Measurements from ENCODE around the gene CUTC. TPM values are rescaled to one million over a fixed set of nuclear protein-coding genes. Genes with fewer than 3 reads are reported as not detected.

Gene CUTC
- total RNA-seq, 1 experiment from 2014 or later: 51.7 TPM

DNA sequence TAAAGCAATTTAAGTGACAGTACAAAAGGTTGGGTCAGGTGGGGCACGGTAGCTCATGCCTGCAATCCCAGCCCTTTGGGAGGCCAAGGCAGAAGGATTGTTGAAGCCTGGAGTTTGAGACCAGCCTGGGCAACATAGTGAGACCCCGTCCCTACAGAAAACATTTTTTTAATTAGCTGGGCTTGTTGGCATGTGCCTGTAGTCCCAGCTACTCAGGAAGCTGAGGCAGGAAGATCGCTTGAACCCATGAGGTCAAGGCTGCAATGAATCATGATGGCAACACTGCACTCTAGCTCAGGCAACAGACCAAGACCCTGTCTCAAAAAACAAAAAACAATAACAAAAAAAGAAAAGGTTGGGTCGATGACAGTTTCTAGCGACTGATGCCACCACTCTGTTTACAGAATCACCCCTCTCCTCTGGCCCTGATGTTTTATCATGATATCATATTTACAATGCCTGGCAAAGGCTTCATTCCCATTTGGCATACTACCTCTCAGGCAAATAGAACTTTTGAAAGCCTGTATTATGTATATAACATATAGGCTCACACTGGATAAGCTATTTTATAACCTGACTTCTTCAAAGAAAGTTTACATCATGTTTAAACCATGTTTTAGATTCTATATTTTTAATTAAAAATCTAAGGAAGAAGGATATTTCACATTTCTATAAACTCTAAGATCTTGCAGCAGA is 49.8 kb downstream of the CUTC start:
- DNase-seq (ENCODE audit: extremely low read depth, low read depth): no peak

DNA sequence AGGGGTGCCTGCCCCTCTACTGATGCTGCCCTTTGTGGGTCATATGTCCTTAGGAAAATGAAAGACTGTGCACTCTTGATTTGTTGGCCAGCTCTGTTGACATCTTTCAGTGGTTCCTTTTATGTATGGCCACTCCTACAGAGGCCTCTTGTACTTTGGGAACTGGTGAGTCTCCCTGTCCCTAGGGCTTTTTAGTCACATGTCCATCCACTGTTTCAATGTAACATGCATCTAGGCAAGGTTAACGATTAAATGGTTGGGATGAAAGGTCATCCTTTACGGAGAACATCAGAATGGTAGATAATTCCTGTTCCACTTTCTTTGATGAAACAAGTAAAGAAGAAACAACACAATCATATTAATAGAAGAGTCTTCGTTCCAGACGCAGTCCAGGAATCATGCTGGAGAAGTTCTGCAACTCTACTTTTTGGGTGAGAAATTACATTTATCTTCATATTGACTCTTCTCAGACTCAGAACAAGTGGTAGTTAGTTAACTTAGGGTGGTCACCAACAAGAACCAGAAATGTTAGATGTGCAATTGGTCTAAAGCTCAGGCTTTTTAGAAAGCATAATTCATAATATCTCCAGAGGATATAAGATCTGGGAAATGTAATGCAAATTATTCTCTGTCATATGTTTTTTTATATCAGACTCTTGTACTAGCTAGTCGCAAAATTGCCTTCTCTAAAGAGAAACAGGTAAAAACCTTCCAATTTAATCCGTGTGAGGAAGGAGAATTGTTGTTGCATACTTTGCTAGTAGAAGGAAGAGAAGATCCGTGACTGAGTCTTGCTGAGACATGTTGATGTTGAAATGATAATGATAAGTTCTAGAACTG is 50.6 kb downstream of the CUTC start, which contains the start of gene ABCC2:
Gene ABCC2 (plus strand): TSS at position 194 of the 840 bp plus-strand sequence. CDS start 205 bp downstream, at position 399.
- DNase-seq (ENCODE audit: extremely low read depth, low read depth): peak; percentile 86

DNA sequence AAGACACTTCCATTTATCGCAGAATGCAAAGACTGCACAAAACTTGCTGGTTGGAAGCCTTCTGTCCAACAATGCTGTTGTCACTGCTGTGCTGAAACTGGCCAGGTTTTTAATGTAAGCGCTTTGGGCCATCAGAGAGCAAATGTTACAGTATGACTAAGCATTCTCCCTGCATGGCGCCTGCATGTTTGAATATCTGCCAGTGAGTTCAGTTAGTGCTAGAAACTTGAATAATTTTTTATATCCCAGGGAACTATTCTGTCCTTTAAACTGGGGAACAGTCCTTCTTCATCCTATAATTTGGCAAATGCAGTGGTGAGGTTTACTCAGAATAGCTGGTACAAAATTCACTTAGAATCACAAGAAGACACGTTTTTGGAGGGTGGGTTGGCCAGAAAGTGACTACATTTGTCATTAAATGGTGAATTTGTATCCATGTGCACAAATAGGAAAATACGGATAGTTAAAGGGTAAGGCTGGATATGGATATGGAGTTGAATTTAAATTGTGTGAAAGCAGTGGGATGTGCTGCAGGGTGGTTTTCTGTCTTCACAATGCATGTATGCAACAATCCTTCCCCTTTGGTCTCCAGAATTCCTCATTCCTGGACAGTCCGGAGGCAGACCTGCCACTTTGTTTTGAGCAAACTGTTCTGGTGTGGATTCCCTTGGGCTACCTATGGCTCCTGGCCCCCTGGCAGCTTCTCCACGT is 52.1 kb downstream of the CUTC start:
- peak; percentile 84 for DNase-seq (ENCODE audit: extremely low read depth, low read depth)

DNA sequence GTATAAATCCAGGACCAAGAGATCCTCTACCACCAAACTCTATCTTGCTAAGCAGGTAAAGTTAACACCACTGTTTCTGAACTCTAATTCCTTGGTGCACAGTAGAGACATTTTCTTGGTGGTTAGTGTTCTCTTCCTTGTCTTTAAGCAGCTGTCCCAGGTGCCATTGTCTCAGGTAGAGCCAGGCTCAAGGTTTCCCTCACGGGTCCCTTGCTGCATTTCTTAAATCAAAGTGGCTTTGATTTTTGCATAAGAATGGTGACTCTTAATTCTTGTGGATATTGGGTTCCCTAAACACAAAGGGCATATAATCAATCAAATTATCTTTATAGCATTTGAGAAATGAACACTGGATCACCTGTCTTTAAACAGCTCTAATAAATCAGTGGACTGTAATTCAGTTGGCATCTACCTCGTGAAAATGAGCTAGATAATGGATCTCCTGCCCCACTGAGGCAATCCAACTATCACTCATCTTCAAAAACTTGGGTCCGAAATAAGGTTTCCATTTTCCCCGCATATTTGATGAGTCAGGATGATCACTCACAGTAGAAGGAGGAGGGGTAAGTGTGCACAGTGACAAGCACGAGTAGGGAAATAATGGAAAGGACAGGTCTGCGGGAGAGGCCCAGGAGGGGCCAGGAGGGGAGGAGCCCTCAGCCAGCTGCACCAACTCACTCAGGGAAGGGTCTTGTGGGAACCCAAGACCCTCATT is 52.9 kb downstream of the CUTC start:
- peak; percentile 81 for DNase-seq (ENCODE audit: extremely low read depth, low read depth)

DNA sequence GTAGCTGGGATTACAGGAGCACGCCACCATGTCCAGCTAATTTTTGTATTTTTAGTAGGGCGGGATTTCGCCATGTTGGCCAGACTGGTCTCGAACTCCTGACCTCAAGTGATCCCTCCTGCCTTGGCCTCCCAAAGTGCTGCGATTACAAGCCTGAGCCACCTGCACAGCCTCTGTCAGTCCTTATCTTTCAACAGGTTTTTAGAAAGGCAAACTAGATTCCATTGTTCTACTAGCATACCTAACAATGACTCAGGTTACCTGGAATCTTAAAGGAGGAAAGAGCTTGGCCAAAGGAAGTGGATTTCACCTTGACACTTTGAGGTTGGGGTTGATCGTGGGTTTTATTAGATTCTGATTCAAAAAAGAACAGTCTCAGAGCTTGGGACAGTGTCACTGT is 53.6 kb downstream of the CUTC start:
- no peak for DNase-seq (ENCODE audit: extremely low read depth, low read depth)

DNA sequence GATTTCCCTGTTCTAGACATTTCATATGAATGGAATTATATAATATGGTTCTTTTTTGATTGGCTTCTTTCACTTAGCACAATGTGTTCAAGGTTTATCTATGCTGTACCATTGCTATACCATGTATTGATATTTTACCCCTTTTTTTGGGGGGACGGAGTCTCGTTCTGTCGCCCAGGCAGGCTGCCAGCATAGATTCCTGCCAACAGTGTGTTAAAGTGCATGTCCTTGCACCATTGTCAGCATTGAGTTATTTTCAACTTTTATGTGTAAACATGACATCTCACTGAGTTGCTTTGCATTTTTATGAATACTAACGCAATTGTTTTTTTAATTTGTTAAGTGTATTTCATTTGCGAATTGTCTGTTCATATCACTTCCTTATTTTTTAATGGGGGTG is 55.3 kb downstream of the CUTC start:
- DNase-seq (ENCODE audit: extremely low read depth, low read depth): no peak

DNA sequence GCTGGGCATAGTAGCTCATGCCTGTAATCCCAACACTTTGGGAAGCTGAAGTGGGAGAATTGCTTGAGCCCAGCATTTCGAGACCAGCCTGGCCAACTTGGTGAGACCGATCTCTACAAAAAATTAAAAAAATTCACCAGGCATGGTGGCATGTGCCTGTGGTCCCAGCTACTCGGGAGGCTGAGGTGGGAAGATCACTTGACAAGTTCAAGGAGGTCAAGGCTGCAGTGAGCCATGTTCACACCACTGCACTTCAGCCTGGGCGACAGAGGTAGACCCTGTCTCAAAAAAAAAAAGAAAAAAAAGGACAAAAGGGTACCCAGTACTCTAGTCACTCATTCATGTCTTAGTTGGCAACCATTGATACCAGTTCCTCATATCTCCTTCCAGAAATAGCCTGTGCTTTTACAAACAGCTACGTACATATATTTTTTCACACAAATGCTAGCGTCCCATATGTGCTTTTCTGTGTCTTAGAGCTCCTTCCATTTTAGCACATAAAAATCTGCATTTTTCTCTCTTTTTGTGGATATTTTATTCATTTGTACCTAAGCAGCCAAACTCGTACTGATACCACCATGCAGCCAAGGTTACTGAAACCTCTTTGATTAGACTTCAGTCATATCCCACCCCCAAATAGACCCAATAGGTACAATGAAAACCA is 55.9 kb downstream of the CUTC start:
- DNase-seq (ENCODE audit: extremely low read depth, low read depth): no peak

DNA sequence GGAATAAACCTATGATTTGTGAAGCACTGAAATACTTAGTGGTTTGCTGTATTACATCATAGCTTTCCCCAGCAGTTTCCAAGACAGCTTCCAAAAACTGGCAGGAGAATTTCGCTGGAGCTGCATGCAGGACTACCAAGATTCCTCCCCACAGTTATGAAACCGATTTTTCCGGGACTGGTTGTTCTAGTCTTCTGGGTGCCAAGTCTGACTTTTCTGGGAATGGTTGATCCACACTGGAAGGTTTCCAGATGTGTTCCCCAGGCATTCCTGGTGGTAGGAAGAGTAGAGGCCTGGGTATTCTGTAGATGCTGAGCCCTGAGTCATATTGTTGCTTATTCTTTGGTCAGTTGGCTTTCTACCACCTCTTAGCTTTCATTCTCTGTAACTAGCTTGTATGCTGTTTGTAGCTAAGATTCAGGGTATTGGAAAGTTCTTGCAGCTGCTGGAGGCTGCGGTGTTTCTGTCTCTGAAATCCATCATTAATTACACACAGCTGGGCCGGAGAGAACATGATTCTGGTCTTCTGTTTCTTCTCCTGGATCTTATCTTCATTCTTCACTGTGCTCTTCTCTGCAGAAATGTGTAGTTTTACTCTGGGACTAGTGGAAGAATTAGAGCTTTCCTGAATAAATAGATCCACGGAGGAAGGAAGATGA is 56.7 kb downstream of the CUTC start:
- no peak for DNase-seq (ENCODE audit: extremely low read depth, low read depth)

DNA sequence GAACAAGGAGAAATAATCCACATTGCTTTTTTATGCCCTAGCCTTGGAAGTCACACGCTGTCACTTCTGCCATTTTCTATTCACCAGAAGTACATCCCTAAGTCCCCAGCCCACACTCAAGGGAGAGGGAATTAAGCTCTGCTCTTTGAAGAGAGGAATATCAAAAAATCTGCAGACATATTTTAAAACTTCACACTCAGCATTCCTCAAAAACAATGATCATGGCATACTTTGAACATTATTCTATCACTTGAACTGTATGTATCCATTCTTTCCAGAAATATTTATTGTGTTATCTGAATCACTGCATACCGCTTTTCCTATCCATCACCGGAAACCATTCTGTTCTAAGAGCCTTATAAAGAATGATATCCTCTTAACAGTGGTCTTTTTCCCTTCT is 59.8 kb downstream of the CUTC start:
- DNase-seq (ENCODE audit: extremely low read depth, low read depth): no peak

DNA sequence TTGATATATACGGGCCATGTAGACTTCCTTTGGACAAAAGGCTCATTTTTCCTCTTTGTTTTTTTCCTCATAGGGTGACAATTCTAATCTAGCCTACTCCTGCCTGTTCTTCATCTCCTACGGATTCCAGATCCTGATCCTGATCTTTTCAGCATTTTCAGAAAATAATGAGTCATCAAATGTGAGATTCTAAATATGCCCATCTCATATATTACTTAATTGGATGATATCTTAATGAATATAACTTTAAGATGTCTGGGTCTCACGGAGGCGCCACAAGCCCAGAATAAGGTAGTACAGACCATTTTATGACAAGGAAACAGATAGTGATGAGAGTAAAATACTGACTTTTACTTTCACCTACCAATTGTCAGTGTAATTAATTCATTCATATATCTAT is 61.8 kb downstream of the CUTC start:
- DNase-seq (ENCODE audit: extremely low read depth, low read depth): no peak

DNA sequence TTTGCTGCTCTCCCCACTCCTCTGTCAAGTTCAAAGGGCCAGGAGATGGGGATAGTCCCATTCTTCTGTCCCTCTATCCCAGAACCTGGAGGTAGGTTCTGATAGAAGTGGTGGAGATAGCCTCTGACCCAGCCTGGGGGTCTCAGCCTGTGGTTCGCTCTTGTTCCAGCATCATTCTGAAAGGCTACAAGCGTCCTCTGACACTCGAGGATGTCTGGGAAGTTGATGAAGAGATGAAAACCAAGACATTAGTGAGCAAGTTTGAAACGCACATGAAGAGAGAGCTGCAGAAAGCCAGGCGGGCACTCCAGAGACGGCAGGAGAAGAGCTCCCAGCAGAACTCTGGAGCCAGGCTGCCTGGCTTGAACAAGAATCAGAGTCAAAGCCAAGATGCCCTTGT is 64.9 kb downstream of the CUTC start:
- no peak for DNase-seq (ENCODE audit: extremely low read depth, low read depth)

DNA sequence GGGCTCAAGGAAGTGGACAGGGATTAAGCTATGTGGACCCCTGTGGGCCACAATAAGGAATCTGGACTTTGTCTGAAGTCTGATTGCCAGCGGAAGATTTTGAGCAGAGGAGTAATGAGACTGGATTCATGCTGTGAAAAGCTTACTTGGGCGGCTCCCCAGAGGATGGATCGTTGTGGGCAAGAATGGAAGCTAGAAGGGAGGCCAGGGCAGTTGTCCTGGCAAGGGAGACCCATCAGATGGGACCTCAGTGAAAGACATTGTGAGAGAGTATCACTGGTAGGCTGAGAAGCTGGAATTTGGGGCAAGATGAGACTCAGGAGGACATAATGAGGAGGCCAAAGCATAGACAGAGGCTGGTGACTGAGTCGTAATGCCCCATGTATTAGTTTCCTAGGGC is 66.0 kb downstream of the CUTC start:
- no peak for DNase-seq (ENCODE audit: extremely low read depth, low read depth)

DNA sequence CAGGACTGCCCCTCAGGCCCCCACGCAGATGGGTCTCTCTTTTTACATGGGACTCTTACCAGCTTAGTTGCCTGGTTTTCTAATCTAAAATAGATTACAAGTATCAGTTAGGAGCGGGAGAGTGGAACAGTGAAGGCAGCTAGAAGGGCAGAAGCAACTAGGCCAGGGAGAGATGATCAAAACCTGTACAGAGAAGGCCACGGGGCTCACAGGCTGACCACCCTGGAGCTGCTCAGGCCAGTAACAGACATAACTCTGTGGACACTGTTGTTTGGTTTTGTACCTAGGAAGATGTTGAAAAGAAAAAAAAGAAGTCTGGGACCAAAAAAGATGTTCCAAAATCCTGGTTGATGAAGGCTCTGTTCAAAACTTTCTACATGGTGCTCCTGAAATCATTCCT is 66.9 kb downstream of the CUTC start:
- no peak for DNase-seq (ENCODE audit: extremely low read depth, low read depth)

DNA sequence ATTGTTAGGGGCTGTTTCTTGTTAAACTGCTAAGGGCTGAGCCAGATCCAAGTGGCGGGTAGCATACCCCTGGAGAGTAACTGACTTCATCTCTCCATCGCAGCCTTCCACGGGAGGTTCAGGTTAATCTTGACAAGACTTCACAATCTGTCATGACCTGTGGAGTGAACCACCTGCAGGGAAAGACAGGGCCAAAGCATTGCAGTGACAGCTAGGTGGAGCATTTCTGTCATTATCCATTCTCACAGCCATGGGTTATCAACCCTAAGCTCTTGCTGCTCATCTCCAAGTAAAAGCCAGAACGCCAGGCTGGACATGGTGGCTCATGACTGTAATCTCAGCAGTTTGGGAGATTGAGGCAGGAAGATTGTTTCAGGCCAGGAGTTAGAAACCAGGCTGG is 67.6 kb downstream of the CUTC start:
- no peak for DNase-seq (ENCODE audit: extremely low read depth, low read depth)

DNA sequence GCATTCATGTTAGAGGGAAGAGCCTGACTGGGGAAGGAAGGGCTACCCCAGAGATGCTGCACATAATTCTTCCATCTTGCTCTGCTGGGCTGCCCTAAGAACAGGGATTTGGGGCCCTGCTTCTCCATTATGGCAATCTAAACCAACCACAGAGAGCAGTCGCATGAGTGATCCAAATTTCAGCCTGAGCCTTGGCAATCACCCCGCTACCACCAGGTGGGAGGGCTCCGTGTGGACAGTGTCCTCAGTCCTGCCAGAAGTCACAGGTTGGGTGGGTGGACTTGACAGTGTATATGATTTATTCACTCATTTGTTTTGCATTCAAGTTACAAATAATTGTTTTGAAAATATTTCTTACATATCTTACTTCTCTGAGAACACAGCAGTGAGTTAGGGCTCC is 72.4 kb downstream of the CUTC start:
- DNase-seq (ENCODE audit: extremely low read depth, low read depth): no peak

DNA sequence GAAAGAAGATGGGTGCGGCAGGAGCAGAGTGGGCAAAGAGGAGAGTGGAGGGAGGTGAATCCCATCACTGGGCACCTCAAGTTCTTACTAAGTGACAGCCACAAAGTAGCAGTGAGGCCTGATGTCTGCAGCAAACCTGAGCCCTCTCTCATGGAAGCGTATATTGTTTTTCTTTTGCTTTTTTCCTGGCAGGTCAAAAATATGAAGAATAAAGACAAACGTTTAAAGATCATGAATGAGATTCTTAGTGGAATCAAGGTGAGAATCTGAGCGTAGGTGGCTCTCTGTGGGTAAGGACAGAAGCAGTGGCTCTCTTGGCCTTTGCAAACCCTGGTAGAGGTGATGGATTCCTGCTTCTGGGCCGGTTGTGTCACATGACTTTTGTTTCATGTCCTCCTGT is 73.2 kb downstream of the CUTC start:
- DNase-seq (ENCODE audit: extremely low read depth, low read depth): no peak

Data from NCI-H460 (cell line).